Neural progenitor cell (in vitro differentiated cells): ENCODE results near the gene PACSIN2.

ENCODE experiments used
- EZH2phosphoT487 ChIP-seq: fragments of 200-600 bp; sonication (generic); IDR thresholded peaks from 2 replicates; pipeline ENCODE4 v1.6.1; 2017; ENCODE audit warnings: antibody characterized with exemption
- TF ChIP-seq, protein P1 (sequence below): fragments of 200-600 bp; sonication (generic); IDR thresholded peaks from 2 replicates; pipeline ENCODE4 v1.5.1; 2017; ENCODE audit warnings: antibody characterized with exemption, mild to moderate bottlenecking

DNA sequence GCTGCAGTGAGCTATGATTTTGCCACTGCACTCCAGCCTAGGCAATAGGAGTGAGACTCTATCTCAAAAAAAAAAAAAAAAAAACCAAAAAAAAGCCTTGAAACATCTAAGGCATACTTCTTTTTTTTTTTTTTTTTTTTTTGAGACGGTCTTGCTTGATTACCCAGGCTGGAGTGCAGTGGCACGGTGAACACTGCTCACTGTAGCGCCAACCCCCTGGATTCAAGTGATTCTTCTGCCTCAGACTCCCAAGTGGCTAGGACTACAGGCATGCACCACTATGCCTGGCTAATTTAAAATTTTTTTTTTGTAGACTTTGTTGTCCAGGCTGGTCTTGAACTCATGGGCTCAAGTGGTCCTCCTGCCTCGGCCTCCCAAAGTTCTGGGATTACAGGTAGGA lies 177.4 kb downstream of the PACSIN2 start:
- TF ChIP-seq, protein P1, sequence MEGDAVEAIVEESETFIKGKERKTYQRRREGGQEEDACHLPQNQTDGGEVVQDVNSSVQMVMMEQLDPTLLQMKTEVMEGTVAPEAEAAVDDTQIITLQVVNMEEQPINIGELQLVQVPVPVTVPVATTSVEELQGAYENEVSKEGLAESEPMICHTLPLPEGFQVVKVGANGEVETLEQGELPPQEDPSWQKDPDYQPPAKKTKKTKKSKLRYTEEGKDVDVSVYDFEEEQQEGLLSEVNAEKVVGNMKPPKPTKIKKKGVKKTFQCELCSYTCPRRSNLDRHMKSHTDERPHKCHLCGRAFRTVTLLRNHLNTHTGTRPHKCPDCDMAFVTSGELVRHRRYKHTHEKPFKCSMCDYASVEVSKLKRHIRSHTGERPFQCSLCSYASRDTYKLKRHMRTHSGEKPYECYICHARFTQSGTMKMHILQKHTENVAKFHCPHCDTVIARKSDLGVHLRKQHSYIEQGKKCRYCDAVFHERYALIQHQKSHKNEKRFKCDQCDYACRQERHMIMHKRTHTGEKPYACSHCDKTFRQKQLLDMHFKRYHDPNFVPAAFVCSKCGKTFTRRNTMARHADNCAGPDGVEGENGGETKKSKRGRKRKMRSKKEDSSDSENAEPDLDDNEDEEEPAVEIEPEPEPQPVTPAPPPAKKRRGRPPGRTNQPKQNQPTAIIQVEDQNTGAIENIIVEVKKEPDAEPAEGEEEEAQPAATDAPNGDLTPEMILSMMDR: no peak
- no peak for TF ChIP-seq EZH2phosphoT487
